Stimulated activated CD8-positive, alpha-beta memory T cell treated with anti-CD3 and anti-CD28 coated beads, Interleukin-4, amount 100 ng/mL, for 48 hours (primary cell): ENCODE data around the gene CADM3.

Experiments
- DNase-seq: peaks from one replicate; pipeline ENCODE4 v3.0.0-alpha.2; 2020

Gene CADM3

DNA sequence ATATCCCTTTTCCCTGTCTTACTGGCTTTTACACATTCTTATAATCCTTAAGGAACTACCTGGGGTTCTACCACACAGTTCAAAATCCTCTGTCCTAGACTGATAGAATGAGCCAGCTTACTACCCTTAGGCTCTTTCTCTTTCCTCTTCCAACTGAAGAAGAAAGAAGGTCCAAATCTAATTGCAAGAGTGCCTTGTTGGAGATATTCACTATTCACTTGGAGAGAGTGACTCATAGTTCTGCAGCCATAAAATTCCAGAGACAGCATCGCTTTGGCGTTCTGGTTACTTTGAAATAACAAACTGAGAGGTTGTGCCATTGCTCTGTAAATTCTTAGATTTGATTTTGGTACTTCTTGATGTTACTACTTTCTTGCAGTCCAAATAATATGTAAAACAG is 4.2 kb downstream of the CADM3 start:
- no peak for DNase-seq

- peak; percentile 33 for DNase-seq
These were observed 6.0 kb downstream of the CADM3 start for GRCh38 chr1:159177272-159177907.

DNA sequence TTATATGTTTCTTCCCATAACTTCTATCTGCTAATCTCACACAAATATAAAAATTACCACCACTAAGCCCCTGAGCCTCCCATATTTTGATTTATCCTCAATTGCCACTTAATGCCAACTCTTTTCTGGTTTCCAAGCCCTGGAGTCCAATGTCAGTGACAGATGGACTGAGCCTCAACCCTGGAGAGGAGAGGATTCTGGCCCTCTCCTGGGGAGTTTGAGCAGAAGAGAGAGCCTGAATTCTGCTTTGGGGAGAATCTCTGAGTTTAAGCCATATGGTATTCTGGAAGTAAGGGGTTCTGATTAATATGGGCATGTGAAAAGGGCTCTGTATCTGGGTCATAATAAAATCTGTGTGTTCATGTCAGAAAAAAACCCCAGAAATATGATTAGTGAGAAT is 8.5 kb downstream of the CADM3 start:
- DNase-seq = no peak

DNA sequence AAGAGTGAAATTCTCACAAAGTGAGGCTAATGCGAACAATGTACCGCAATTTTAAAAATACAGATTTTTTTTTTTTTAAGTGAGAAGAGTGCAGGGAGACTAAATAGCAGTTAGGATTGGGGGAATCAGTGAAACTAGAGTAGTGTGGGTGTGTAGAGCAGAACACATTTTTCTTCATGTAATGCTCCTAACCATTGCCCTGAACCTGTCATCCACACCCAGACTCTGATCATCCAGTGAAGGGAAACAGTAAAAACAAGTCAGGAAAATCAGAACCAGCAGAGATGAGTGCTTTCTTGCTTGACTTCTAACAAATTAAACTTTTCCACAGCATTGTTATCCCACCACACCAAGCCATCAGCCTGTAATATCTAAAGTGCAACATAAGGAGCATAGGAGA is 9.1 kb downstream of the CADM3 start:
- DNase-seq = no peak

DNA sequence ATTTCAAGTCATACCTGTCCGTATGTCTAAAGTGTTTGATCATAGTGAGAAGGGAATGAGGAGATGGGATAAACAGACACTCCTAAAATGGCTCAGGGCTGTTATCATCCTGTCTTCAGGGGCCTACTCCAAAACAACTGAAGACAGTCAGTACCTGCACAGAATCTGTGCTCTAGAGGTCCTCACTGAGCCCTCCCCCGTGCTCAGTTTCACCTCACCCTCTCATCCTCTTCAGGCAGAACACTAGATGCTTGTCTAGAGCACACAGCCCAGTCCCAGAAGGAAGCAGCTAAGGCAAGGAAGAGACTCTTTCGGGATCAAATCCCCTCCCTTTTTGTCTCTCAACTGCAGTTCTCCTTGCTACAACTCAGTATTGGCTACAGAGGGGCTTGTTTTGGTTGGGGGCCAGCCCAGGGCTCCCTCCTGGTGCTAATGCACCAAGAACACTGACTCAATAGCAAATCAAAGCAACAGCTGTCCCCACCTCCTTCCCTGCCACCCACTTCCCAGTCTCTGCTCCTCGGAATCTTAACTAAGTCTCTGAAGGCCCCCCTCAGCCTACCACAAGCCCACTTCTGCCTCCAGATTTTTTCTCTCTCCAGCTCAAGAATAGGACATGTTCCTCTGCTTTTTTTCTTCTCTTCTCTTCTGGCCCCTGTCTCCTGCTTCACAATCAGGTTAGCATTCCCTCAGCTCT is 10.1 kb downstream of the CADM3 start:
- no peak for DNase-seq

DNA sequence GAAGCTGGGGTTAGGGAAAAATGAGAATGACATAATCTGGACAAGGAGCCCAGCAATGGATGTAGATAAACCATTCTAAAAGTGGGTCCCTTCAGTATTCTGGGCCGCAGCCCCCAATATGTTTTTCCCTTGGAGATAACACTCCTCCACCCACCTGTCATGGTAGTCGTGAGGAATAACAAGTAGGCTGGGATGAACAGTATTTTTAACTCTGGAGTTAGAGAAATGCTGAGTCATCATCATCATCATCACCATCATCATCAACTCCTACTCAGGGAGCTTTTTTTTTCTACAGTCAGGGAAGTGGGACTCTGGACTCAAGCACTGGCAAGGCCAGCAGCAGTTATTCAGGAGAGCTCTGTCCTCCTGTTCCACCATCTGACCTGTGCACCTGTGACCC is 12.8 kb downstream of the CADM3 start:
- DNase-seq = no peak

GRCh38 chr1:159185121-159185520 is 13.7 kb downstream of the CADM3 start:
- no peak for DNase-seq

DNA sequence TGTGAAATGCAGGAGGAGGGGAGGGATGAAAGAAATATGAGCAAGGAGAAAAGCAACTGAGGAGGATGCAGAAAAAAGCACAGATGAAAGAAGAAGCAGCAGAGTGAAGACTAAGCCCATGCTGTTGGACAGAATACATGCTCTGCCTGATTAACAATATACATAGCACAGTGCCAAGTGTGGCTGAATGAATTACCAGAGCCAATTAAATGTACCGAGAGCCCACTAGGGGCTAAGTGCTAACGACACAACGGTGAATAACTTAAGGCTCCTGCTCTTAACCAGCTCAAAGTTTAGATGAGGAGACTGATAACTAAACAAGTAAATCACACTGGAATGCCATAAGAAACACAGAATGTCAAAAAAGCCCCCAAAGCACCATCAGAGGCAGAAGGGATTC is 15.6 kb downstream of the CADM3 start:
- no peak for DNase-seq

DNA sequence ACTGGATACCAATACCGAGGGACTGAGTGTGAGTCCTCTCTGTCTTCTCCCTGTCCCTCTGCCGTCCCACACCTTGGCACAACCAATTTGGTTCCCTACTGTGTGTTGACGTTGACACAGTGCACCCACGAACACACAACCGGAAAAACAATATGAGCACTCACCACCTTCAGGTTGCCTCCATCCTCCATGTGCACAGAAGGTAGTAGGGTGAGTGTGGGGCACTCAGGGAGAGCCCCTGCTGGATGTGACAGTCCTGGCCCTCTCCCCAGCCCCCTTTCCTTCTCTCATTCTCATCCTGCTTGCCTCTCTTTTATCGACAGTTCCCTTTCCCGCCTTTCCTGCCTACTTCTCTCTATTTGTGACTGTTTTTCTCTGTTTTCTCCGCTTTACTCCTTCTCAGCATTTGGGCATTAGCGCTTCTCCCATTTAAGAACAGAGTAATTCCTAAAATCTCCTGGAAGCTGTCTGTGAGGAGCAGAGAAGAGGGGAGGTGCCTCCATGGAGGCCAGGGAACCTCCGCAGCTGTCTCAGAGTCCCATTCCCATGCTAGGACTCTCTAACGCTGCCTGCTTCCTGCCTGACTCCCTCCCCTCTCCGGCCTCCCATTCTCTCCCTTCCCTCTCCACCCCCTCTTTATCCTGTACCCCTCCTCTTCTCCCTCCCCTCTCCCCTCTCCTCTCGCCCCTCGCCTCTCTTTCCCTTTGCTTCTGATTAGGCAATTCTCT is 16.4 kb downstream of the CADM3 start:
- no peak for DNase-seq

DNA sequence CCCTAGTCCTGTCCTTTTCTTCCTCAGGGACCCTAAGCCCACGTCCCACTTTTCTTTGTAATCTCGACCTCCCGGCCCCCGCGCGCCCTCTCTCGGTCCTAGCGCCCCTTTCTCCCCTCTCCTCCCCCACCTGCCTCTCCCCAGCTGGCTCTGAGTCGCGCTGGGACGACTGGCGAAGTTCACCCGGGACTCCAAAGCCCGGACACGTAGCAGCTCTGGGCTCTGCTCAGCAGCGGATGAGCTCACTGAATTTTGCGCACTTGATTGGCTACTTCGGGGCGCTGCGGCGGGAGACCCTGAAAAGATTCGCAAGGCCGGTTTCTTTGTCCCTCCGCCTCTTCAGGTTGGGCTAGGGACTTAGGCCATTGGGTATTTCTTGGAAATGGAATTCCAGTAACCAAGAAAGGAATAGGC is 17.0 kb downstream of the CADM3 start:
- peak; percentile 33 for DNase-seq

DNA sequence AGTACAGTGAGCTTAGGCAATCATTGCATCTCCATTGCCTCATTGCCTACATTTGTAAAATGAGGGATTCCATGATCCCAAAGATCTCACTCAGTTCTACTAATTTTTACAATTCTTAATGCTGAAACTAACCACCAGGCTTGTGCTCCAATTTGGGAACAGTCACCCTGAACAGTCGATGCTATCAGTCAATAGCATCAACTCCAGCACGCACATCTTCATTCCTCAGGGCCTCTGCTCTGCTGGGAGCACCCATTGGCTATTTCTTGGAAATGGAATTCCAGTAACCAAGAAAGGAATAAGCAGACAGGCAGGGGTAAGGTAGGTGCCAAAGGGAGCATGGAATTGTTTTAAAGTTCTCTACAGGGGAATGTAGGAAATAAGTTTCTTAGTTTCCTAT is 19.0 kb downstream of the CADM3 start:
- no peak for DNase-seq

DNA sequence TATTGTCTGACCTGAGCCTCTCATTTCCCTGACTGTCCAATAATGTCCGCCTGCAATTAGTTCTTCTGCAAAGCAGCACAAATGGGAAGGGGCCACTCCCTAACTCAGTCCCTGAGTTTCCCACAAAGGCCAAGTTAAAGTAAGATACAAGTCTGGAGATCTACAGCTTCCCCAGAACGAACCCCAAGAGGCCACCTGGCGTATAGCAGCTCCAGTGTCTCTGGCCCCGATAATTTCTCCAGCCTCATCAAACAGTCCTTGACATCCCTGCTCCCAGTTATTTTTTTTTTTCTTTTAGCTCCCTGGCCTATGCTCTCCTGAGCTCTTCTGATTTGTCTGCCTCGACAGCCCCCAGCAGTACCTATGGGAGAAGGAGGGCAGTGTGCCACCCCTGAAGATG is 25.1 kb downstream of the CADM3 start:
- no peak for DNase-seq

GRCh38 chr1:159197561-159198557 is 26.4 kb downstream of the CADM3 start:
- peak; percentile 80 for DNase-seq

GRCh38 chr1:159199901-159200300 is 28.5 kb downstream of the CADM3 start:
- DNase-seq = no peak

DNA sequence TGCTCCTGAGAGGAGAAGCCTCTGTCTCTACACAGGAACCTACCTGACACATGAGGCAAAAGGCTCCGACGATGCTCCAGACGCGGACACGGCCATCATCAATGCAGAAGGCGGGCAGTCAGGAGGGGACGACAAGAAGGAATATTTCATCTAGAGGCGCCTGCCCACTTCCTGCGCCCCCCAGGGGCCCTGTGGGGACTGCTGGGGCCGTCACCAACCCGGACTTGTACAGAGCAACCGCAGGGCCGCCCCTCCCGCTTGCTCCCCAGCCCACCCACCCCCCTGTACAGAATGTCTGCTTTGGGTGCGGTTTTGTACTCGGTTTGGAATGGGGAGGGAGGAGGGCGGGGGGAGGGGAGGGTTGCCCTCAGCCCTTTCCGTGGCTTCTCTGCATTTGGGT is 29.4 kb downstream of the CADM3 start:
- DNase-seq = no peak

GRCh38 chr1:159201642-159202041 is 30.2 kb downstream of the CADM3 start:
- DNase-seq = no peak

DNA sequence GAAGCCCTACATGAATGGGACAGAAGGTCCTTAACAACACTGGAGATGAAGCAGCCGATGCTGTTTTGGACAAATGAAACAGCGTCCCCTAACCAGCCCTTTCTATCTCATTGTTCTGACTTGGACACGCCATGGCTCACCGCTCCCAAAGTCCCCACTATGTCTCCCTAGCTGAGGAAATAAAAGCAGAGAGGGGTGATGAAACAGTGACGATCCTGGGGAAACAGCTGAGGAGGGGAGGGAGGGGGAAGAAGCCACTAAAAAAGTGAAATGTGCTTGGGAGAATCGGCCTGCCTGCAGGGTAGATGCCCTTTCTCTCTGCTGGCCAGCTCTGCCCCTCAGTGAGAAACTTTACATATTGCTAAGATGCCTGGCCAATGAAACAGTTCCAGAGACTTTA is 32.2 kb downstream of the CADM3 start:
- DNase-seq = no peak

- no peak for DNase-seq
These were observed 33.0 kb downstream of the CADM3 start, which contains the start of gene ACKR1 for GRCh38 chr1:159204161-159205141. ACKR1 (plus strand) TSS chr1:159204875; CDS start chr1:159204960, 85 bp downstream.

DNA sequence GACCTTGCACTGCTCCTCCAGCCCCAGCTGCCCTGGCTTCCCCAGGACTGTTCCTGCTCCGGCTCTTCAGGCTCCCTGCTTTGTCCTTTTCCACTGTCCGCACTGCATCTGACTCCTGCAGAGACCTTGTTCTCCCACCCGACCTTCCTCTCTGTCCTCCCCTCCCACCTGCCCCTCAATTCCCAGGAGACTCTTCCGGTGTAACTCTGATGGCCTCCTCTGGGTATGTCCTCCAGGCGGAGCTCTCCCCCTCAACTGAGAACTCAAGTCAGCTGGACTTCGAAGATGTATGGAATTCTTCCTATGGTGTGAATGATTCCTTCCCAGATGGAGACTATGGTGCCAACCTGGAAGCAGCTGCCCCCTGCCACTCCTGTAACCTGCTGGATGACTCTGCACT is 33.8 kb downstream of the CADM3 start:
- DNase-seq = no peak

DNA sequence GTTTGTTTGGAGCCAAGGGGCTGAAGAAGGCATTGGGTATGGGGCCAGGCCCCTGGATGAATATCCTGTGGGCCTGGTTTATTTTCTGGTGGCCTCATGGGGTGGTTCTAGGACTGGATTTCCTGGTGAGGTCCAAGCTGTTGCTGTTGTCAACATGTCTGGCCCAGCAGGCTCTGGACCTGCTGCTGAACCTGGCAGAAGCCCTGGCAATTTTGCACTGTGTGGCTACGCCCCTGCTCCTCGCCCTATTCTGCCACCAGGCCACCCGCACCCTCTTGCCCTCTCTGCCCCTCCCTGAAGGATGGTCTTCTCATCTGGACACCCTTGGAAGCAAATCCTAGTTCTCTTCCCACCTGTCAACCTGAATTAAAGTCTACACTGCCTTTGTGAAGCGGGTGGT is 34.7 kb downstream of the CADM3 start:
- no peak for DNase-seq

DNA sequence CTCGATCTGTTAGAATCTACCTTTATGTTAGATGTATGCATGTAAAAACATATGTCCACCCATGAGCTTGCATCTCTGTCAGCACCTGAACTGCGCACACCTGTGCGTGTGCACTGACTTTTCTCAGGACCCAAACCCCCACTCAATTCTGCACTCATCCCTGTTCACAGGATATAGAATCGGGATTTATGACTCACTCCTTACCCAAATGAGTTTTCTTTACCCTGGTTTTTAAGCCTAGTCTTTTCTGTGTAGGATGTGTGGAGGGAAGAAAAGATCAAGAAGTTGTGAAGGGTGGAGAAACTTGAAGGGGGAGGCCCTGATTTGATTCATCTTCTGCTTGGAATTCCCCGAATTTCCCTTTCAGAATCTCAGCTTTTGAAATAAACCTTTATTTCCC is 35.7 kb downstream of the CADM3 start:
- no peak for DNase-seq

DNA sequence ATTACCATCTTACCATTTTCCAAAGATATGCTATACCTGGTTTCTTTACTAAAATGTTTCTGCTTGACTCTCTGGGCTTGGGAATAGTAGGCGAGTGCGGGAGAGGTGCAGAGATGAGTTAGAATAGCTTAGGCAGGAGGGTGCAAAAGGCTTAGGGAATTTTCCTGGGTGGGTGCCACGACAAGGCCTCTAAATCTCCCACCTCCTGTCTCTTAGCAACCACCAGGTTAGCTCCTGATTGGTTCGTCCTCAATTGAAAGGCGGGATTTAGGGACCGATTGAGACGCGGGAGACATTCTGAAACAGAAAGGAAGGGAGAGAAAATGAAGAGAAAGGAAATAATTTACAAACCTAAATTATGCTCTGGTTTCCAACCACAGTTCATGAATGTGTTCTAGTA is 36.4 kb downstream of the CADM3 start:
- no peak for DNase-seq
